Endothelial cell of umbilical vein (primary cell): ENCODE measurements around the gene ENOSF1.

Source experiments
- EZH2 ChIP-seq: IDR thresholded peaks from 2 replicates; pipeline ENCODE4 v1.6.1; 2012; ENCODE audit warnings: borderline replicate concordance, low read depth, mild to moderate bottlenecking, moderate library complexity, low read length, inconsistent platforms; ENCODE audit not compliant: severe bottlenecking
- JUN ChIP-seq: IDR thresholded peaks from 2 replicates; pipeline ENCODE4 v1.6.1; 2011; ENCODE audit warnings: borderline replicate concordance, low read depth; ENCODE audit not compliant: insufficient read length, insufficient read depth
- MYC ChIP-seq: IDR thresholded peaks from one replicate; pipeline ENCODE4 v1.6.1; 2011; ENCODE audit warnings: mild to moderate bottlenecking, low read depth, low read length
- POLR2A ChIP-seq: IDR thresholded peaks from 2 replicates; pipeline ENCODE4 v1.6.1; 2012; ENCODE audit warnings: low read depth, mild to moderate bottlenecking, control low read depth, low read length
- POLR2AphosphoS5 ChIP-seq: IDR thresholded peaks from 2 replicates; pipeline ENCODE4 v1.6.1; 2012; ENCODE audit warnings: low read depth, mild to moderate bottlenecking, control low read depth, low read length, moderate library complexity; ENCODE audit not compliant: insufficient read depth
- TF ChIP-seq, protein P1 (sequence below), 2 donors: IDR thresholded peaks; 1 replicate in 1 of 2; 2 replicates in 1 of 2; pipeline ENCODE4 v1.5.1; 2011; ENCODE audit warnings: low read length in 2 of 2, mild to moderate bottlenecking in 2 of 2, moderate library complexity in 2 of 2, control low read depth in 1 of 2, inconsistent platforms in 1 of 2, low read depth in 1 of 2; ENCODE audit not compliant: insufficient read depth in 1 of 2; ENCODE audit errors: extremely low read depth in 1 of 2
- TF ChIP-seq, protein P2 (sequence below): IDR thresholded peaks from 2 replicates; pipeline ENCODE4 v1.6.1; 2011; ENCODE audit not compliant: insufficient read depth, insufficient read length

DNA sequence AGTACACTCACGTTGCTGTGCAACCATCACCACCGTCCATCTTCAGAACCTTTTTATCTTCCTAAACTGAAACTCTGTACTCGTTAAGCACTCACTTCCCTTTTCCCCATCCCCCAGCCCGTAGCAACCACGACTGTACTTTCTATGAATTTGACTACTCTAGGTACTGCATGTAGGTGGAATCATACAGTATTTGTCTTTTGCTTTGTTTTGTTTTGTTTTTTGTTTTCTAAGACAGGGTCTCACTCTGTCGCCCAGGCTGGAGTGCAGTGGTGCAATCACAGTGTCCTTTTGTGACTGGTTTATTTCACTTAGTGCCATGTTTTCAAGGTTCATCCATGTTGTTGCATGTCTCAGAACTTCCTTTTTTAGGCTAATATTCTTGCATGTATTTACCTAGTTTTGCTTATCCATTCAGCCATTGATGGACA lies 62.0 kb downstream of the ENOSF1 start:
- TF ChIP-seq, protein P1, sequence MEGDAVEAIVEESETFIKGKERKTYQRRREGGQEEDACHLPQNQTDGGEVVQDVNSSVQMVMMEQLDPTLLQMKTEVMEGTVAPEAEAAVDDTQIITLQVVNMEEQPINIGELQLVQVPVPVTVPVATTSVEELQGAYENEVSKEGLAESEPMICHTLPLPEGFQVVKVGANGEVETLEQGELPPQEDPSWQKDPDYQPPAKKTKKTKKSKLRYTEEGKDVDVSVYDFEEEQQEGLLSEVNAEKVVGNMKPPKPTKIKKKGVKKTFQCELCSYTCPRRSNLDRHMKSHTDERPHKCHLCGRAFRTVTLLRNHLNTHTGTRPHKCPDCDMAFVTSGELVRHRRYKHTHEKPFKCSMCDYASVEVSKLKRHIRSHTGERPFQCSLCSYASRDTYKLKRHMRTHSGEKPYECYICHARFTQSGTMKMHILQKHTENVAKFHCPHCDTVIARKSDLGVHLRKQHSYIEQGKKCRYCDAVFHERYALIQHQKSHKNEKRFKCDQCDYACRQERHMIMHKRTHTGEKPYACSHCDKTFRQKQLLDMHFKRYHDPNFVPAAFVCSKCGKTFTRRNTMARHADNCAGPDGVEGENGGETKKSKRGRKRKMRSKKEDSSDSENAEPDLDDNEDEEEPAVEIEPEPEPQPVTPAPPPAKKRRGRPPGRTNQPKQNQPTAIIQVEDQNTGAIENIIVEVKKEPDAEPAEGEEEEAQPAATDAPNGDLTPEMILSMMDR (IDR thresholded peaks at IDR 0.05; ENCODE audit: extremely low read depth in 1 of 2, insufficient read depth in 1 of 2, low read depth in 1 of 2, low read length in 2 of 2) = no peak
- TF ChIP-seq POLR2A = no peak
- no peak for TF ChIP-seq MYC
- no peak for TF ChIP-seq EZH2
- TF ChIP-seq, protein P2, sequence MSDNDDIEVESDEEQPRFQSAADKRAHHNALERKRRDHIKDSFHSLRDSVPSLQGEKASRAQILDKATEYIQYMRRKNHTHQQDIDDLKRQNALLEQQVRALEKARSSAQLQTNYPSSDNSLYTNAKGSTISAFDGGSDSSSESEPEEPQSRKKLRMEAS = no peak
- TF ChIP-seq JUN = no peak
- no peak for TF ChIP-seq POLR2AphosphoS5
